Coronary artery (tissue), 2 donors: ENCODE measurements around the gene P4HTM.
A peak's percentile ranks its signal among the peaks of the same experiment; 100 is the strongest.

Experiments used
- DNase-seq: peaks from one replicate; pipeline ENCODE4 v3.0.0-alpha.2; 2017; ENCODE audit warnings: low spot score
- H3K27ac ChIP-seq, 2 donors: fragments of 200-600 bp; sonication (generic); one replicate each; pipeline ENCODE4 v1.5.1; 2016 to 2019
- H3K4me3 ChIP-seq: fragments of 200-600 bp; sonication (generic); 2 replicates; pipeline ENCODE4 v1.5.1; 2016; ENCODE audit warnings: mild to moderate bottlenecking, moderate library complexity
- TF ChIP-seq, protein P1 (sequence below): fragments of 200-600 bp; sonication (generic); IDR thresholded peaks from one replicate; pipeline ENCODE4 v1.5.1; 2019; ENCODE audit warnings: antibody characterized with exemption

P4HTM gene, protein sequence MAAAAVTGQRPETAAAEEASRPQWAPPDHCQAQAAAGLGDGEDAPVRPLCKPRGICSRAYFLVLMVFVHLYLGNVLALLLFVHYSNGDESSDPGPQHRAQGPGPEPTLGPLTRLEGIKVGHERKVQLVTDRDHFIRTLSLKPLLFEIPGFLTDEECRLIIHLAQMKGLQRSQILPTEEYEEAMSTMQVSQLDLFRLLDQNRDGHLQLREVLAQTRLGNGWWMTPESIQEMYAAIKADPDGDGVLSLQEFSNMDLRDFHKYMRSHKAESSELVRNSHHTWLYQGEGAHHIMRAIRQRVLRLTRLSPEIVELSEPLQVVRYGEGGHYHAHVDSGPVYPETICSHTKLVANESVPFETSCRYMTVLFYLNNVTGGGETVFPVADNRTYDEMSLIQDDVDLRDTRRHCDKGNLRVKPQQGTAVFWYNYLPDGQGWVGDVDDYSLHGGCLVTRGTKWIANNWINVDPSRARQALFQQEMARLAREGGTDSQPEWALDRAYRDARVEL

DNA sequence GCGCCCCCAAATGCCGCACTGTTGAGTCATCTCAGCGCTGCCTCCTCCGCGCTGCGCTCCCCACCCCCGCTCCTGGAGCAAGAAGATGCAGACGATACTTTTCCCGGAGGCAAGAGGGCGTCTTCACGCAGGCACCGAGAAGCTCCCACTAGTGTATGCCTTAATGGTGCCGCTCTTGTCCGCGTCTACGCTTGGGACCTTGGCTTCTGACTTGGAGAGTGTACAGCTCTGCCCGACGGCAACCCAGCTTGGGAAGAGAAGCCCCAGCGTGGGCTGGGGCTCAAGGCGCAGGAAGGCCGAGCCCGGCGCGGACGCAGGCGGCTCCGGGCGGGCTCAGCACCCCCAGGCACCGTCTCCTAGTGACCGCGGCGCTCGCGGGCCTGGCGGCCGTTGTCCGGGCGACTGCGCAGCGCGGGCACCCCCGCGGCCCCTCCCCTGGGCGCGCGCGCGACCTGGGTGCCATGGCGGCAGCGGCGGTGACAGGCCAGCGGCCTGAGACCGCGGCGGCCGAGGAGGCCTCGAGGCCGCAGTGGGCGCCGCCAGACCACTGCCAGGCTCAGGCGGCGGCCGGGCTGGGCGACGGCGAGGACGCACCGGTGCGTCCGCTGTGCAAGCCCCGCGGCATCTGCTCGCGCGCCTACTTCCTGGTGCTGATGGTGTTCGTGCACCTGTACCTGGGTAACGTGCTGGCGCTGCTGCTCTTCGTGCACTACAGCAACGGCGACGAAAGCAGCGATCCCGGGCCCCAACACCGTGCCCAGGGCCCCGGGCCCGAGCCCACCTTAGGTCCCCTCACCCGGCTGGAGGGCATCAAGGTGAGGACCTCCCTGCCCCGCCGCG, at the start of gene P4HTM:
Gene P4HTM (plus strand): TSS at position 446 of the 840 bp plus-strand sequence. CDS start 16 bp downstream, at position 462.
- peak; percentile 97 for DNase-seq
- TF ChIP-seq, protein P1, sequence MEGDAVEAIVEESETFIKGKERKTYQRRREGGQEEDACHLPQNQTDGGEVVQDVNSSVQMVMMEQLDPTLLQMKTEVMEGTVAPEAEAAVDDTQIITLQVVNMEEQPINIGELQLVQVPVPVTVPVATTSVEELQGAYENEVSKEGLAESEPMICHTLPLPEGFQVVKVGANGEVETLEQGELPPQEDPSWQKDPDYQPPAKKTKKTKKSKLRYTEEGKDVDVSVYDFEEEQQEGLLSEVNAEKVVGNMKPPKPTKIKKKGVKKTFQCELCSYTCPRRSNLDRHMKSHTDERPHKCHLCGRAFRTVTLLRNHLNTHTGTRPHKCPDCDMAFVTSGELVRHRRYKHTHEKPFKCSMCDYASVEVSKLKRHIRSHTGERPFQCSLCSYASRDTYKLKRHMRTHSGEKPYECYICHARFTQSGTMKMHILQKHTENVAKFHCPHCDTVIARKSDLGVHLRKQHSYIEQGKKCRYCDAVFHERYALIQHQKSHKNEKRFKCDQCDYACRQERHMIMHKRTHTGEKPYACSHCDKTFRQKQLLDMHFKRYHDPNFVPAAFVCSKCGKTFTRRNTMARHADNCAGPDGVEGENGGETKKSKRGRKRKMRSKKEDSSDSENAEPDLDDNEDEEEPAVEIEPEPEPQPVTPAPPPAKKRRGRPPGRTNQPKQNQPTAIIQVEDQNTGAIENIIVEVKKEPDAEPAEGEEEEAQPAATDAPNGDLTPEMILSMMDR, result no peak

DNA sequence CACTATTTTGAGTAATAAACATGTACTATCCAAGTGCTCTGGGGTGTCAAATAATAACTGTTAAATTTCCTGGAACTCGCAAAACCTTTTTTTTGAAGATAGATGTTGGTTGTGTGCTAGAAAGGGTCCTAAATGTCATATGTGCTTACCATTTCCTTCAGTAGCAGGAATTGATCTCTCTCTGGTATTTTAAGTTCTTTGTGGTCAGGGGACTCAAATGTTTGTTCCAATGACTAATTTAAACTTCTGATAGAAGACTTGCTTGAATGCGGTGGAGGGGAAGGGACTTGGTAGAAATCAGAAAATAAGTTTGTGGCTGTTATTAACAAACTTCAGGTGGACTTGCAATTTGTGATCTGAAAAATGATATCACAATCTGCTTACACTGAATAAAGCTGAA, 44.6 kb upstream of the P4HTM start:
- TF ChIP-seq, protein P1, result no peak
- Histone ChIP-seq H3K4me3 (no peak overlapping the region), H3K27ac (no peak overlapping the region)
- no peak for DNase-seq

More for the DNA sequence above, at the start of gene P4HTM:
- Histone ChIP-seq H3K27ac (peak within 1 kb of the TSS; percentile 85 to 95), H3K4me3 (peak within 1 kb of the TSS; percentile 80)

DNA sequence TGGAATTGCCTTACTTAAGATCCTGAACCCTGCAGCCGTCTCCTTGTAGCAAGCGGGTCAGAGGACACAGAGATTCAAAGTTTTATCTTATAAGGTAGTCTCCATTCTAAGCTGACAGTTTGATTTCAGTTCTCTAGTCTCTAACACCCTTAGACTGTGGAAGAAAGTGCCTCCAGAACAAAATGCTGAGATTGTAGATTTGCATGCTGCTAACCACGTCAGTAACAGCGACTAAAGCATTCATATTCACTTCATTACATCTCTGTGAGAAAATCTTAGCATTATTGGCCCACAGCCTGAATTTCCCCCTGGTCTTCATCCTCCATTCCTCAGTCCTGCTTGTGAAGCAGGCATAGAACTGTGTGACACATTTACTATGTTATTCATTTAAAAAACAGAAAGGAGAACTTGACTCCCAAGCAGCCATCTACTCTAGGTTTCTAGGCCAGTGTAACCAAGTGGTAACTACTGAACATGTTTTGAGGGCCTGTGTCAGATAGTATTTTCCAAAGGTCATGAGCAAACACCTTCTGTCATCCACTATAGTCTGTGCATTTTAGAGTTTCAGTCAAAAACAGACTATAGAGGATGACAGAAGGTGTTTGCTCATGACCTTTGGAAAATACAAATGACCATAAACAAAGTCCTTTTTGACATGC, 44.0 kb upstream of the P4HTM start:
- DNase-seq, result no peak
- no peak overlapping the region for H3K27ac ChIP-seq
- H3K4me3 ChIP-seq, result no peak overlapping the region
- TF ChIP-seq, protein P1, result no peak

DNA sequence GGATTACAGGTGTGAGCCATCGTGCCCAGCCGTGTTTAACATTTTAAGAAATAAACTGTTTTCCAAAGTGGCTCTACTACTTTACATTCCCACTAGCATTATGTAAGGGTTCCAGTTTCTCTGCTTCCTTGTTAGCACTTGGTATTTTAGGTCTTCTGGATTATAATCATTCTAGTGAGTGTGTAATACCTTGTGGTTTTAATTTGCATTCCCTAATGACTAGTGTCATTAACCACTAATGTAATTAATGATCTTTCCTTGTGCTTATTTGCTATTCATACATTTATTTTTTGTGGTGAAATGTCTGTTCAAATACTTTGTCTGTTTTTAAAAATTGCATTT, 40.7 kb upstream of the P4HTM start:
- TF ChIP-seq, protein P1, result no peak
- Histone ChIP-seq H3K27ac (peak overlapping the region; percentile 53 to 78), H3K4me3 (peak overlapping the region; percentile 25)
- DNase-seq, result no peak

DNA sequence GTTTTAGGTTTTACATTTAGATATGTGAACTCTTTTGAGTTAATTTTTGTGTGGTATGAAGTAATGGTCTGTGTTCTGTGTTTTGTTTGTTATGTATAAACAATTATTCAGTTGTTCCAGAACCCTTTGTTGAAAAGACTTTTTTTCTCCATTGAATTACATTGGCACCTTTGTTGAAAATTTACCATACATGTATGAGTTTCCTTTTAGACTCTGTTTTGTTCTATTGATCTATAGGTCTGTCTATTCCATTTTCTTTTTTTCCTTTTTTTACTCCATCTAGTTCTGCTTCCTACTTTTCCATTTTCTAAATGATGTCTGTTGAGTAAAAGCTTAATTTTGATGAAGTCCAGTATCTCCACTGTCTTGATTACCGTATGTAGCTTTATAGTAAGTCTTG, 40.0 kb upstream of the P4HTM start:
- peak overlapping the region in 1 of 2 donors; percentile 78 for H3K27ac ChIP-seq
- TF ChIP-seq, protein P1, result no peak
- H3K4me3 ChIP-seq, result no peak overlapping the region
- no peak for DNase-seq

DNA sequence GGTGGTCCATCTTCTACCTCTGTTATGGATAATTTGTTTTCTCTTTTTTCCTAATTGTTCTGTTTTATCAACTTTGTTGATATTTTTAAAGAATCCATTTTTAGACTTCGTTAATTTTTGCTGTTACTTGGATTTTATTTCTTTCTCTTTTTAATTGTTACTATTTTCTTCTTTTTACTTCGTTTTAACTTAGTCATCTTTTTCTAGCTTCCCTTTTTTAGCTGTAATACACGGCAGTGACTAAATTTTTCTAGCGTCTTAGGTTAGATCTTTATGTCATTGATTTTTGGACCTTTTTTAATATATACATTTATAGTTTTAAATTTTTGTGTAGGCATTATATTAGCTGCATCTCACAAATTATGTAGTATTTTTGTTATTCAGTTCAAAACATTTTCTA, 38.3 kb upstream of the P4HTM start:
- no peak for DNase-seq
- no peak overlapping the region for H3K4me3 ChIP-seq
- TF ChIP-seq, protein P1, result no peak
- no peak overlapping the region for H3K27ac ChIP-seq
